ENCODE data around the gene F12.
"Not testable (repeated sequence)": the region's sequence is repeated elsewhere in the genome, so short reads cannot be mapped to it uniquely, and the experiment has no call there.

The F12 gene

DNA sequence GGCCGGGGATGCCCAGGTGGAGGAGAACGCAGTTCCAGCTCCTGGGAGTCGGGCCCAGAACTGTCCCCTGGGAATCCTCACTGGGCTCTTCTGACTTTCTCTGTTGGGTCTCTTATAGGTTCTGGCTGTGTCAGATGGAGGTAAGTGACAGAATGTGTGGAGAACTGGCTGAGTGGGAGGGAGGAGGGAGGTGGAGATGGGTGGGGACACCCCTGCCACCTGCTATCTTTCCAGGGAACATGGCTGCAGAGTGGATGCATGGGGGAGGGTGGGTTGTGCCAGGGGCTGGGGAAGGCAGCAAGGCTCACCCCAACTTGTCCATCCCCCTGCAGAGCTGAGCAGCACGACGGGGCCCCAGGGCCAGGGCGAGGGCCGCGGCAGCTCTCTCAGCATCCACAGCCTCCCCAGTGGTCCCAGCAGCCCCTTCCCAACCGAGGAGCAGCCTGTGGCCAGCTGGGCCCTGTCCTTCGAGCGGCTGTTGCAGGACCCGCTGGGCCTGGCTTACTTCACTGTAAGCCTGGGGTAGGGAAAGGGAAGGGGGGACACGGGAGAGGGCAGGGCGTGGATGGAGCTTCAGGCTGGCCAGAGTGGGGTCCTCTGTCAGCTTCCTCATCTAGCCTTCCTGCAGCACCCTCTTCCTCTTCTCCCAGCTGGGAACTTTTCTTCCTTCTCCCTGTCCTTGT is 43.4 kb downstream of the F12 start:
- TF ChIP-seq CTCF (IDR thresholded peaks at IDR 0.05; ENCODE audit: low read depth, low read length) = no peak
- no peak for DNase-seq (ENCODE audit: extremely low read depth, low read depth)

DNA sequence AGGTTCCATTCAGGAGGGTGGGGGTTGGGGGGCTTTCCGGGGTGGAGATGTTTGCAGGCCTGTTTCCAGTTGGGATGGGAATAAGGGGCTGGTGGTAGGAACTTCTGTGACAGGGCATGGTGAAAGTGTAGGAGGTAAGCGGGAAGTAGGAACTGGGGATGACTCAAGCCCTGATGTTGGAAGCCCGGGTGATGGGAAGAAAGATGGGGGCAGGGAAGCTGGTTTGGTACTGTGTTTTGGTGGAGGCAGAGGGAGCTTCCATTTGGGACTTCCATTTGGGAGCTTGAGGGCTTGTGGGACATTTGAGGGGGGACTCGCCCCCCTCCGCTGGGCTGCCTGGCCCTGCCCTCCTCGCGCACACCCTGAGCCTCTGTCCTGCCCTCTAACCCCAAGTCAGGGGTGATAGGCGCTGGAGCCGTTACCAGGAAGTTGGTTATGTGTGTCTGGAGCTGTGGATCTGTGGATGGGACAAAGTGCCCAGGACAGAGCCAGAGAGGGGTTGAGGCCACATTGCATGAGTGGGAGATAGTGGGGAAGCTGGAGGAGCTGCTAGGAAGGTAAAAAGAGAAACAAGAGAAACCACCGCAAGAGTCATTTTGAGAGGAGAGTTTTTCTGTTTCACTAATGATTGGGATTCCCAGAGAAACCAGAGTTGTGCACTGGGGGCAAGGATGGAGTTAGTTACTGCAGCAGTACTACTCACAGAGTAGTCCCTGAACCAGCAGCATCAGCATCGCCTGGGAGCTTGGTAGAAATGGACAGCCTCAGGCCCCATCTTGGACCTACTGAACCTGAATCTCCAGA is 45.0 kb downstream of the F12 start:
- DNase-seq (ENCODE audit: extremely low read depth, low read depth) = no peak
- TF ChIP-seq CTCF (IDR thresholded peaks at IDR 0.05; ENCODE audit: low read depth, low read length) = no peak

DNA sequence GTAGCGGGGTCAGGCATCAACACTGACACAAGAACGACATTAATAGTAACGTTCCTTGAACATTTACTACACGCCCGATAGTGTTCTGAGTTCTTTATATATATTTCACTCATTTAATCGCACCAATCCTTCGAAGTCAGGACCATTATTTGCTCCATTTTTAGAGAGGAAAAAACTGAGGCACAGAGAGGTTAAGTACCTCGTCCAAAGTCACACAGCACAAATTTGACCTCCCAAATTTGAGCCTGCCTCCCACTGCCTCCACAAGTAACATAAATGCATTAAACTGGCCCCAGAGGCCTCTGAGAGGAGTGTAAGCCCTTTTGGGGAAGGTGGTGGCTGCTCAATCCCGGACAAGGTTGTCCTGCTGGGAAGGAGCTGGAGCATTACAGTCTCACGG is 45.8 kb downstream of the F12 start:
- TF ChIP-seq CTCF (IDR thresholded peaks at IDR 0.05; ENCODE audit: low read depth, low read length) = no peak
- no peak for DNase-seq (ENCODE audit: extremely low read depth, low read depth)

GRCh38 chr5:177362610-177363507 is 46.5 kb downstream of the F12 start:
- no peak for DNase-seq (ENCODE audit: extremely low read depth, low read depth)
- TF ChIP-seq CTCF (IDR thresholded peaks at IDR 0.05; ENCODE audit: low read depth, low read length) = no peak

- TF ChIP-seq CTCF (IDR thresholded peaks at IDR 0.05; ENCODE audit: low read depth, low read length) = no peak
- no peak for DNase-seq (ENCODE audit: extremely low read depth, low read depth)
These were observed 47.1 kb downstream of the F12 start for GRCh38 chr5:177362292-177362609.

DNA sequence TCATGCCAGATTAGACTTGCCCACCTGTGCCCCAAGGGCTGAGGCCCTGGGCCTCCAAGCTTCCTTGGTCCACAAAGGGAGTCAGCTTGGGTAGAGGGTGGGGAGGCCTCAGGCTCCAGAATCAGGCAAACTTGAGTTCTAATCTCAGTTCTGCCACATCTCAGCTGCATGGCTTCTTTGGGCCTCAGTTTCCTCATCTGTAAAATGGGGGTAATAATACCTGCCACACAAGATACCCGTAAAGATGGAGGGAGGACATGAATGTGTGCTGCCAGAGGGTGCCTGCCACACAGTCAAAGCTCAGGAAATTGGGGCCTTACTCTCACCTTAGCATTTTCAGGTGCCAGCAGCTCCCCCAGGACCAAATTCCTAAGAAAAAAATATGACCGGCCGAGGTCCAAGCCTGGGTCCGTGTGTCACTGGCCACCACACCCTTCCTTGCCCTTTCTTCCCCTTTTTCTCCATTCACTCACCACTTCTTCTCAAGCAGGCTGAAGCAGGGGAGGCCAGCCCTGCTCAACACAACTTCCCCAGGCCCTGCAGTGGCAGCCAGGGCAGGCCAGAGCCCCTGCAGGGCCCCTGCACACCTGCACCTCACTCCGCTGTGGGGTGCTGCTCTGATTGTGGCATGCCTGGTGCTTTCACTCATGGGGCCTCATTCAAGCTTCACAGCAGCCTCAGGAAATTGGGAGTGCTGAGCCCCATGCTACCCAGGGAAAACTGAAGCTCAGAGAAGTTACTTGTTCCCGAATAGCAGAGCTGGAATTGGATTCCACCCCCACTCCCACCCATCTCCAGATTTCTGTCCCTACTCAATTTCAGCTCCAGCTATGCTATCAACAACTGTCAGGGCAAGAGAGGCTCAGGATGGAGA is 47.7 kb downstream of the F12 start:
- DNase-seq (ENCODE audit: extremely low read depth, low read depth) = no peak
- no peak for TF ChIP-seq CTCF (IDR thresholded peaks at IDR 0.05; ENCODE audit: low read depth, low read length)

- not testable (repeated sequence) for DNase-seq (ENCODE audit: extremely low read depth, low read depth)
These were observed 48.6 kb downstream of the F12 start for GRCh38 chr5:177360740-177361139.
